ENCODE data around the gene TTC13. TPM values are rescaled to one million over a fixed set of nuclear protein-coding genes. Genes with fewer than 3 reads are reported as not detected.

Gene TTC13
- total and polyA plus RNA-seq, 2 donors = 6.5 to 24.9 TPM

DNA sequence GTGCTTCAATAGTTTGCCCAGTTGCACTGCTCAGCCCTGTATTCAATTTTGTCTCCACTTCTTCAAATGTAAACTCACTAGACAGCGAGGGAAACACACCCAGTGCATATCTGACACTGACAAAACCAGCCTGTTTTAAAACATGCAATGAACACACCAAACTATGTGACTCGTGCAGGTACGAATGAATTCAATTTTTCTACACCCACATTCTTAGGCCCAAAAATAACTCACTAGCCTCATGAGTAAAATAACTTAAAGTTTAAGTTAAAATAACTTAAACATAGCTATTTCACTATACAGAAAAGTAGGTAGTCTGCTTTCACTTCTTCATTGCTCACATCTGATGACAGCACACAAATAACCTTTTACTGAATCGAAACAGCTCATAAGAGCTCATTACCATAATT, 21.1 kb downstream of the TTC13 start:
- no peaks in the 10 kb centered on the region for H3K4me1 ChIP-seq (ENCODE audit: insufficient read depth)
- no peak overlapping the region for H3K27ac ChIP-seq (ENCODE audit: low read depth)
- 84% methylated on average over 4 of the region's 4 CpGs for WGBS
- peaks cover 4% of the 10 kb centered on the region for H3K36me3 ChIP-seq (ENCODE audit: insufficient read depth)
- no peak overlapping the region for H3K4me3 ChIP-seq (ENCODE audit: low read depth, low read length)
- no peak for DNase-seq (ENCODE audit: extremely low spot score)

DNA sequence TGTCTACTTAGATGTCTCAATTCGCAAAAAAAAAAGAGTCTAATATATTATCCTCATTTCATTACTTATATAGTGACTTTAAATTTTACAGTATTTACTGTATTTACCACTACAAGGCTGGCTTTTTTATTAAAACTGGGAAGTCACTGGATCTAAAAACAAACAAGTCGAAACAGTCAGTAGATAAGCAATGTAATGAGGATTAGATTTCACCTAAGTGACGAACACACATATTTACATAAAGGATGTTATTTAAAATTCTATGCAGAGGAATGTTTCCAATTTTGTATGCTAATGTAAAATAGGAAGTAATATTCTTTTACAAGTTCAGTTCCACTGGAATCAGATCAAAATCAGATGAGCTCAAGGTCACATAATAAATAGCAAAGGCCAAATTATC, 28.3 kb downstream of the TTC13 start:
- Histone ChIP-seq H3K36me3 (ENCODE audit: insufficient read depth) (peaks cover 2% of the 10 kb centered on the region), H3K4me3 (ENCODE audit: low read depth, low read length) (no peak overlapping the region), H3K4me1 (ENCODE audit: insufficient read depth) (no peaks in the 10 kb centered on the region), H3K27ac (ENCODE audit: low read depth) (no peak overlapping the region)
- whole genome bisulfite sequencing = 40% methylated on average over 3 of the region's 3 CpGs
- no peak for DNase-seq (ENCODE audit: extremely low spot score)

DNA sequence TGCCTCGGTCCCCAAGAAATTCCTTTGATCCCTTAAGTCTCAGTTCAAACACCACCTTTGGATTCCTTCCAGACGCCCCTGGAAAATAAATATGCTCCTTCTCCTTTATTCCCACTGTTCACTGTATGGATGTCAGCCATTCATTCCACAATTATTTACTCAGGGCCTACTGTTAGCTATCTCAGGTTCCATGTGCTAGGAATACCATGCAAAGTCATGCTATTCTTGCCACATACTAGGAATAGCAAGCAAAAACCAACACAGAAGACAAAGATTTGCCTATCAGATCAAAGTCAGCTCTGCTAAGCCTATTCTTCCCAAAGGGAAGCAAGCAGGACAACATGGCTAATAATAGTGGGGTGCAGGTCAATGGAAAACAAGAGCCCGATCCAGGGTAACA, 29.8 kb downstream of the TTC13 start:
- DNase-seq (ENCODE audit: extremely low spot score) = no peak
- no peak overlapping the region for H3K4me3 ChIP-seq (ENCODE audit: low read depth, low read length)
- 92% methylated on average over 3 of the region's 3 CpGs for WGBS
- no peak overlapping the region for H3K27ac ChIP-seq (ENCODE audit: low read depth)
- H3K36me3 ChIP-seq (ENCODE audit: insufficient read depth) = peaks cover 4% of the 10 kb centered on the region
- H3K4me1 ChIP-seq (ENCODE audit: insufficient read depth) = no peaks in the 10 kb centered on the region

DNA sequence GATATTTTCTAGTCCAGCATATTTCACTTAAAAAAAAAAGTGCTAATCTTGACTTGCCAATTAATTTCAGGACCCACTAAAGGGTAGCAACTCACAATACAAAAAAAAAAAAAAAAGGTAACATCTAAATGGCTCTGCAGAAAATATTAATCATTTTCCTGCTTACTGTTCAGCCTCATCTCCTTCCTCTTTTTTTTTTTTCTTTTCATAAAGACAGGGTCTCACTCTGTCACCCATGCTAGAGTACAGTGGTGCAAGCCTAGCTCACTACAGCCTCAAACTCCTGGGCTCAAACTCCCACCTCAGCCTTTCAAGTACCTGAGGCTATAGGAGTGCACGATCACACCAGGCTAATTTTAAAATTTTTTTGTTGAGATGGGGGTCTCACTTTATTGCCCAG, 30.4 kb downstream of the TTC13 start:
- H3K27ac ChIP-seq (ENCODE audit: low read depth) = no peak overlapping the region
- no peak for DNase-seq (ENCODE audit: extremely low spot score)
- H3K4me1 ChIP-seq (ENCODE audit: insufficient read depth) = no peaks in the 10 kb centered on the region
- no peak overlapping the region for H3K4me3 ChIP-seq (ENCODE audit: low read depth, low read length)
- H3K36me3 ChIP-seq (ENCODE audit: insufficient read depth) = peaks cover 2% of the 10 kb centered on the region
- WGBS = 97% methylated on average over 1 of the region's 1 CpG

DNA sequence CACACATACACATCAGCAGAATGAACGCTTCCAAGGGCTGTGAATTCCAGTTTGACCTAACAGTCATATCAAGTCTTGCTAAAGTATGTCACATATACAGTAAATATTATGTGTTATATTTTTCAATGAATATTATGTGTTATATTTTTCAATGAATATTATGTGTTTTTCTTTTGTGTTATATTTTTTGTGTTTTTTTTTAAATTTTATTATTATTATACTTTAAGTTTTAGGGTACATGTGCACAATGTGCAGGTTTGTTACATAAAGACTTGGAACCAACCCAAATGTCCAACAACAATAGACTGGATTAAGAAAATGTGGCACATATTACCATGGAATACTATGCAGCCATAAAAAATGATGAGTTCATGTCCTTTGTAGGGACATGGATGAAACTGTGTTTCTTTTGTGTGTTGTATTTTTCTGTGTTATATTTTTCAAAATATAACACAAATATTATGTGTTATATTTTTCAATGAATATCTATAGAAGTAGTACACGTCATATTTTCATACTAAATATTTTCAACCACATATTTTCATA, 35.5 kb downstream of the TTC13 start:
- Histone ChIP-seq H3K4me1 (ENCODE audit: insufficient read depth) (no peaks in the 10 kb centered on the region), H3K27ac (ENCODE audit: low read depth) (no peak overlapping the region), H3K4me3 (ENCODE audit: low read depth, low read length) (no peak overlapping the region), H3K36me3 (ENCODE audit: insufficient read depth) (peaks cover 2% of the 10 kb centered on the region)
- 98% methylated on average over 2 of the region's 2 CpGs for WGBS
- no peak for DNase-seq (ENCODE audit: extremely low spot score)

DNA sequence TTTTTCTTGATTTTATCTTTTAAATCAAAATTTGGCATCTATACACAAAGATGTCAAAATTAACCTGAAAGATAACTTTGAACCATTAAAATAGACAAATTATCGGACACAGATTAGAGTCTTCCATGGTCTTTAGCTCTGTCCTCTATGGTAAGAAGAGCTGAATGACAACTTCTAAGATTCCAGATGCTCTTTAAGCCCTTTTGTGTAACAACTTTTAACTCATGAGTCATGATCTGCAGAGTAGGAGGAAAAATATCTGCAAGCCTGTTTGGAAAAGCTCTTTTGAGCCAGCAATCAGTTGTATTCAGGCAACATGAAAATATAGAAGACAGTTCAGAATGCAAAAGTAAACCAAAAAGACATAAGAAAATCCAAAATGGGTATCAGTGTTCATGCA, 37.8 kb downstream of the TTC13 start:
- peaks cover 2% of the 10 kb centered on the region for H3K36me3 ChIP-seq (ENCODE audit: insufficient read depth)
- H3K4me3 ChIP-seq (ENCODE audit: low read depth, low read length) = no peak overlapping the region
- H3K4me1 ChIP-seq (ENCODE audit: insufficient read depth) = no peaks in the 10 kb centered on the region
- H3K27ac ChIP-seq (ENCODE audit: low read depth) = no peak overlapping the region
- no peak for DNase-seq (ENCODE audit: extremely low spot score)
- WGBS = 89% methylated on average over 1 of the region's 1 CpG

DNA sequence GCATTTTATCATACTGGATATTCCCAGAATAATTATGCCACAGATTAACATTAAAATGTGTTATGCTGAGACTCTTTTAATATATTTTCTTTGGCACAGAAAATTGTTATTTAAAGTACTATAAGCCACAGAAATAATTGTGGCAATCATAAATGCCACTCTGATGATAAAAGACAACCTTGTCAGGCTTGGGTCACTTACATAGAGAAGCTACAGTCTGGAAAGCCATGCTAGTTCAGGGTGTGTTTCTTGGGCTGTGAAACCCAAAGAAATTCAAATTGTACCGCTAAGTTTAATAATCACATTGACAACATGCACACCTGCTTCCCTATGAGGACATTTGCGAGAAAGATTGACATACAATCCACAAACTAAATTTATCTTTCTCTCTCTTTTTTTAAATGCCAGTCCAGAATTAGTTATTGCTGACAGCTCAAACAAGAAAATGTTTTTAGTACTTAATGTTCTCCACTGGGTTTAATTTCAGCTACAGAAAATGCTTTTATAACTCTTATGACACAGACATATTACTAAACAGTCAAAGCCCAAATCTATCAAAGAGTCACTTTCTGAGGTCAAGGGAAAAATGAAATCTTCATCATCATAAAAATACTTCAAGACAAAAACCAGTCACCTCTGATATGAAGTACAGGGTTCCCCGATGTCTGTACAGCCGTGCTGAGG, 38.7 kb downstream of the TTC13 start:
- no peak overlapping the region for H3K27ac ChIP-seq (ENCODE audit: low read depth)
- H3K4me3 ChIP-seq (ENCODE audit: low read depth, low read length) = no peak overlapping the region
- no peaks in the 10 kb centered on the region for H3K4me1 ChIP-seq (ENCODE audit: insufficient read depth)
- 90% methylated on average over 4 of the region's 4 CpGs for WGBS
- no peaks in the 10 kb centered on the region for H3K36me3 ChIP-seq (ENCODE audit: insufficient read depth)
- no peak for DNase-seq (ENCODE audit: extremely low spot score)

DNA sequence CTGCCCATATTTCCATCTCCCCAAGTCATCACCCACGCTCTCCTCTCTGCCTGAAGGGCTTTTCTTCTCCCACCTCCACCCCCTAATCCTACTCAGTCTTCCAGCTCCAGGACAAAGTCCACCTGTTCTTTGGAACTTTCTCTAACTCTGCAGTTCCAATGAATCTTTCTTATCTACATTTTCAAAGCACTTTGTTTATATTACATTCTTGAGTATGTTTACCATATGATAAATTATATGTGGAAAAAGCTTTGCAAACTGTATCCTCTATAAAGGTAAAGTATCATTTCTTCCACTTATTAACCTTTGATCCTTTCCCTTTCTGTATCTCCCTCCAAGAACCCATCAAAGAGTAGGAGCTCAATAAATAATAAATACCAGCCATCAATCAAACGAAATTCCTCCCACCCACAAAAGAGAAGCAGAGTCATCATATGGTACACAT, 39.7 kb downstream of the TTC13 start:
- 51% methylated on average over 2 of the region's 2 CpGs for WGBS
- Histone ChIP-seq H3K4me3 (ENCODE audit: low read depth, low read length) (no peak overlapping the region), H3K27ac (ENCODE audit: low read depth) (no peak overlapping the region), H3K4me1 (ENCODE audit: insufficient read depth) (no peaks in the 10 kb centered on the region), H3K36me3 (ENCODE audit: insufficient read depth) (no peaks in the 10 kb centered on the region)
- DNase-seq (ENCODE audit: extremely low spot score) = no peak

DNA sequence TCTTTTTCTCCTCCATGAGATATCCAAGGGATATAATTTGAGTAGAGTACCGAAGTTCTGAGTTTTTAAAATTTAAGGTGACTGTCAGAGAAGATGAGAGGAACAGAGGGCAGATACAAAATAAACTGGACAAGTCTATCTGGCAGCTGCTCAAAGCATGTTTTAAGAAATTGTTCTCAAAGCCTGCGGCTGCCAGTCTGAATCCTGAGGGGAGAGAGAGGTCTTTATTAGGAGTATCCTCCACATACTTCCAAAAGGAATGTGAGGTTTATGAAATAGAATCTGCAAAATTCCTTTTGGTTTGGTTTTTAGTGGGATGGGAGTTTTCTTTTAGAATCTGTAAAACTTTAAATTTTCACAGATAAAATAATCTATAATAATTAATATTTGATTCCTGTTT, 41.3 kb downstream of the TTC13 start:
- Histone ChIP-seq H3K4me3 (ENCODE audit: low read depth, low read length) (no peak overlapping the region), H3K36me3 (ENCODE audit: insufficient read depth) (peaks cover 1% of the 10 kb centered on the region), H3K27ac (ENCODE audit: low read depth) (no peak overlapping the region), H3K4me1 (ENCODE audit: insufficient read depth) (no peaks in the 10 kb centered on the region)
- DNase-seq (ENCODE audit: extremely low spot score) = no peak
- 60% methylated on average over 2 of the region's 2 CpGs for WGBS

DNA sequence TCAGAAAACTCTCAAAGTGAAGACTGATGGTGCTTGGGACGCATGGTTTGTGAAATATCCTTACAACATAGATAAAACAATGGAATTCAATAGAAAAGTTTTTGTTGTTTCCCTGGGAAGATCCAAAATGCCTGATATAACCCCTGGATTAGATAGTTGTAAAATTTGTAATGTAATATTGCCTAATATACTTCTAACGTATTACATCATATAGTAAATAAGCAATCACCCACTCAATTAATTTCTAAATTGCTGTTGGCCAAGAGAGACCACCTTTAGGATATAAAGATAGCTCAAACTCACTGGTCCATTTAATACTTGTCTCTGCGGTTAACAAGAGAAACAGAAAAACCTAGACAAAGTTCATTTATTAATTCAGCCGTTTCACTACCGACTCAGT, 42.2 kb downstream of the TTC13 start:
- Histone ChIP-seq H3K27ac (ENCODE audit: low read depth) (no peak overlapping the region), H3K4me1 (ENCODE audit: insufficient read depth) (no peaks in the 10 kb centered on the region), H3K4me3 (ENCODE audit: low read depth, low read length) (no peak overlapping the region), H3K36me3 (ENCODE audit: insufficient read depth) (peaks cover 3% of the 10 kb centered on the region)
- no peak for DNase-seq (ENCODE audit: extremely low spot score)
- 78% methylated on average over 5 of the region's 5 CpGs for WGBS

DNA sequence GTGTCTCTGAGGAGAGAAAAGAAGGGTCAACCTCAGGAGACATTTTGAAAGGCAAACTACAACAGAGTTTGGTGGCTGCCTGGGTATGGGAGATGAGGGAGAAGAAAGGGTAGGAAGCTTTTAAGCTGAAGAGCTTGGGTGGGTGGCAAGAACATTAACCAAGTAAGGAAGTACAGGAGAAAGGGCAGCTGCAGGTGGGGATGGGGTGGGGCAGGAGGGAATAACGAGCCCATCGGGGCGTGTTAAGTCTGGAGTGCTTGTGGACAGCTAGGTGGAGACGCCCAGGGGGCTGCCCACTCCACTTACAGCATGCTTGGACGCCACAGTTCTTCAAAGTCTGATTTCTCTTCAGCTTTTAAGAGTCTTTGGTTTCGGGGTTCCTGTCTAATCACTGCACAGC, 42.8 kb downstream of the TTC13 start:
- Histone ChIP-seq H3K36me3 (ENCODE audit: insufficient read depth) (peaks cover 4% of the 10 kb centered on the region), H3K4me1 (ENCODE audit: insufficient read depth) (no peaks in the 10 kb centered on the region), H3K4me3 (ENCODE audit: low read depth, low read length) (no peak overlapping the region), H3K27ac (ENCODE audit: low read depth) (no peak overlapping the region)
- 89% methylated on average over 6 of the region's 6 CpGs for WGBS
- no peak for DNase-seq (ENCODE audit: extremely low spot score)

DNA sequence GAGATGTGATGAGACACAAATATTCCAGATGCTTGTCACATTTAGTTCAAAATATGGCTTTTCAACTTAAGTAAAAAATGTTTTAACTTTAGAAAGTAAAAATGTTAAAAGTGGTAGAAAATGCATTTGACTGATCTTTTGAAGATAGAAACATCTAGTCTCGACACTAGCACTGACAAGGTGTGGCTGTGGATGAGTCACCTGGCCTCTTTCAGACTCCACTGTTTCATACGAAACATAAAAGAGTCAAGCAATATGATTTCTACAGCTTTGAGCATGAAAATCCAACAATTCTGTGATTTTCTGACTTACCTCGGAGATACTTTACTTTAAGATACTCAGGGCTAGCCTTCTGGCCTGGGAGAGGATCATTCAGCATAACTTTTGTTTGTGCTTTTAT, 47.7 kb downstream of the TTC13 start:
- Histone ChIP-seq H3K27ac (ENCODE audit: low read depth) (no peak overlapping the region), H3K4me1 (ENCODE audit: insufficient read depth) (no peaks in the 10 kb centered on the region), H3K4me3 (ENCODE audit: low read depth, low read length) (no peak overlapping the region), H3K36me3 (ENCODE audit: insufficient read depth) (peaks cover 4% of the 10 kb centered on the region)
- WGBS = 85% methylated on average over 3 of the region's 3 CpGs
- DNase-seq (ENCODE audit: extremely low spot score) = no peak

DNA sequence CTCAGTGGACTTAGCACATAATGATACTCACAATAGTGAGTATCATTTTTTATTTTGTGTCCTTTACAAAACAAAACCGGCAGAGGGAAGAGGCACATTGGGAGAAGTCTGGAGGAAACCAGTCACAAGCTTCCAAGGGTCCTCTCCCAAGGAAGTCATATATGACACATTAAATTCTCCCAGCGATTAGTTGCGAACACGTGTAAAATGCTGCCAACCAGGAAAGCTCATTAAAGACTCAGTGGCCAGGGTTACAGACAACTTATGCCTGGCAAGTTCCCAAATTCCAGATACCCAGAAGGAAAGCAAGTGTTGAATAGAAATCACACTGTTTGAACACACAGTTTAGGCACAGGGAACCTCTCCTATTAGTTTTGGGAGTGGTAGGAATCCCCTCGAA, 52.5 kb downstream of the TTC13 start:
- 75% methylated on average over 5 of the region's 5 CpGs for WGBS
- no peak overlapping the region for H3K27ac ChIP-seq (ENCODE audit: low read depth)
- H3K4me1 ChIP-seq (ENCODE audit: insufficient read depth) = no peaks in the 10 kb centered on the region
- H3K4me3 ChIP-seq (ENCODE audit: low read depth, low read length) = no peak overlapping the region
- DNase-seq (ENCODE audit: extremely low spot score) = no peak
- no peaks in the 10 kb centered on the region for H3K36me3 ChIP-seq (ENCODE audit: insufficient read depth)

DNA sequence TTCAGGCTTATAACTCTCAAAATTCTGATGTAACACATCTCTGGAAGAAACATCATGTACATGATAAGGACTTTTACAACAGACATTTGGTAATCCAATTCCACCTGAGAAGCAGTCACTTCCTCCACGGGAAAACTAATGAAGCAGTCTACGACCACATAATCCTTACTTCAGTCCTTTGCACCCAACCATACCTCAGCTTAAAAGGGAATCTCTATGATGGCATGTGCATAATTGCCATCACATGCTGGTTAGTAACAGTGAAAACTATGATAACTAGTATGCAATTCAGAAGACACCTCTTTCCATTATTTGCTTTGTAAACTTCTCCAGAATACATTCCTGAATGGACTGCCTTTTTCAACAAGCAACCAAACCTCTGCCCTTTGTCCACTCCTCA, 53.1 kb downstream of the TTC13 start:
- WGBS = 75% methylated on average over 2 of the region's 2 CpGs
- H3K36me3 ChIP-seq (ENCODE audit: insufficient read depth) = no peaks in the 10 kb centered on the region

More for the DNA sequence above, 53.1 kb downstream of the TTC13 start:
- H3K4me3 ChIP-seq (ENCODE audit: low read depth, low read length) = no peak overlapping the region
- no peak overlapping the region for H3K27ac ChIP-seq (ENCODE audit: low read depth)
- DNase-seq (ENCODE audit: extremely low spot score) = no peak
- no peaks in the 10 kb centered on the region for H3K4me1 ChIP-seq (ENCODE audit: insufficient read depth)
